GM21515 (cell line): ENCODE measurements around the gene PSME1.

Experiments used
- ATAC-seq: cut with Tn5 transposase; IDR thresholded peaks from one replicate; pipeline ENCODE4 v1.9.1; 2021; ENCODE audit not compliant: unreplicated experiment

PSME1 gene

DNA sequence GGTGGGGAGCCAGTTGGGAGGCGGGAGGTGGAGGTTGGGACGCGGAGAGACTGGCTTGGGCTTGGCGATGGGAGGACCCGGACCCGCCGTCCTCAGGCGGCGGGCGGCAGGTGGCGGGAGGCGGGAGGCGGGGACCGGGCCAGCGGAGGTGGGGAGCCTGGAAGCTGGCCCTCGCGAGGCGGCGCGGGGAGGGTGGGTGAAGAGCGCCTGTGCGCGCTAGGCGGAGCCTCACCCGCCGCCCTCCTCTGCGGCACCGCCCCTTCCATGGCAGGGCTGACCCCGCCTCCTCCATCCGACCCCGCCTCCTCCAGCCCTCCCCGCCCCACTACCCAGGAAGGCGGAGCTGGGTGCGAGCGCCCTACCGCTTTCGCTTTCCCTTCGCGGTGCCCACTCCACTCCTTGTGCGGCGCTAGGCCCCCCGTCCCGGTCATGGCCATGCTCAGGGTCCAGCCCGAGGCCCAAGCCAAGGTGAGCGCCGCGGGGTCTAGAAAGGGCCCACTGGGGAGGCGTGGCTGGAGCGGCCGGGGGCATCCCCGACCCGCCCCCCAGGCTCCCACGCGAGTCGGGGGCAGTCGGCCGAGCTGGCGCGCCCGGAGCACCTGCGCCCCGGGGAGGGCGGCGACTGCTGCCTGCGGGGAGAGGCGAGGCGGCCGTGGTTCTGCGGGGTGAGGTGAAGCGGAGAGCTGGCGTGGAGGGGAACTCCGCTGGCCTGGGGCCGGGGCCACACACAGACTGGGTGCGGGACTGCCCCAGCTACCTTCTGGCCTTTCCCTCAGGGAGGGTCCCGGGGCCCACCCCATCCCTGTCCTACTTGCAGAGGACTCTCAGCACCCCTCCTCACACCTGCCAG is at the start of gene PSME1:
Gene PSME1, plus strand, starts transcription at position 361 of the 850 bp plus-strand sequence. Its CDS starts 69 bp downstream, at position 430.
- peak; percentile 79 for ATAC-seq

DNA sequence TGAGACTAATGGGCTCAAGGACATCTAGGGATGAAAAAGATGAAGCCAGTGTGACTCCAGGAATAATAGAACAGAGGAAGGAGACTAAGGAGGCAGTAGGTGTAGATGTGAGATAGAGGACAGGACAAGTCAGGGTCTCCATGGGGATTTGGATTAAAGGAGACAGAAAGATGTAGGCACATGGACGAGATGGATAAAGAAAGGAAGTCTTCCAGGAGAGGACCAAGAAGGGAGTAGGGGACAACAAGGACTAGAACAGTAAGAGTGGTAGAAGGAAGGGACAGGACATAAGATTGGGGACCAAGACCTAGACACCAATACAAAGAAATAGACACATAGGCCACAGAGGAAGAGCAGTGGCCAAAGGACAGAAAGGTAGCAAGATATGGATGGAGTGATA is 49.0 kb upstream of the PSME1 start:
- ATAC-seq, result no peak

DNA sequence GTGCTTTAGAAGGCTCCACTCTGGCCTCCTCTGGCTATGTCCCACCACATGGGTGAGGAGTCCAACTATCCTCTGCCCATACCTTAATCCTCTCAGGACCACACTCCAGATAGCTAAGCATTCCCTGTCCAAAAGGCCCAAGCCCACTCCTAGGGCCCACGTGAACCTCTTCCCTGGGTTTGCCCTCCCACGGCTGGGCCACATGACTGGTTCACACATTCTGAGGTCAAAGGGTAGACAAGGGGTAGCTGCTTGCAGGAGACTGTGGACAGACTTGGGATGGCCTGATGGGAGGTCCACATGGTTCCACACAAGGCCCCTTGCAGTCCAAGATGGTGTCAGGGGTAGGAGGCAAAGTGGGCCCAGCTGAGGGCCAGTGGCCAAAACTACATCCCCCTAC is 47.9 kb upstream of the PSME1 start:
- no peak for ATAC-seq

DNA sequence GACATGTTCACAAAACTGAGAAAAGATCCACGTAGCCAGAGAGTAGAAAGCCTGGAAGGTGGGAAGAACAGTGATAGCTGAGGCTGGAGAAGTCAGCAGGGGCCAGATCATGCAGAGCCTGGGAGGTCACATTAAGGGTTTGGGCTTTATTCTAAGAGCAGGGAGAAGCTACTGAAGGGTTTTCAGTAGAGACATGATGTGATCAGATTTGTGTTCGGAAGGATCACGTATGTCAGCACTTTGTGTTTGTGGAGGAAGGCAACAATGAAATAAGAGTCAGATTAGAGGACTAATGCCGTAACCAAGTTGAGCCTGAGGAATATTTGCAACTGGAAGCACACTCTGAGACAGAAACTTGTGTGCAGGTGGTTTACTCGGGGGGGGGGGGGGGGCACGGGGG is 46.1 kb upstream of the PSME1 start:
- ATAC-seq, result no peak

DNA sequence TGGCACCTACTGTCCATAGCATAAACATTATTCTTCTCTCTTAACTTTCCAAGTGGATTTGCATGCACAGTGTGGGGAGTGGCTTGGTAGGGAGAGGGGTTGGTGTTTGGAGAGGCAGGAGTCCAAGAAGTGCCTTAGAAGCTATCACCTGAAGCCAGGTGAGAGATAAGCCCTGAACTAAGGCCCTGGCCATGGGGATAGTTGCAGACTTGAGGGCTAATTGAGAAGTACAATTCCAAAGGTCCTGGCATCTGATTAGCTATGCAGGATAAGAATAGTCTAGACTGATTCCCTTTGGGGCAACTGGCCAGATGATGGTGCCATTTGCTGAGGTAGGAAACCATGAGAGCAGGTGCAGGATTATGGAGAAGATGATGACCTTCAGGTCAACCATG is 43.9 kb upstream of the PSME1 start:
- no peak for ATAC-seq

DNA sequence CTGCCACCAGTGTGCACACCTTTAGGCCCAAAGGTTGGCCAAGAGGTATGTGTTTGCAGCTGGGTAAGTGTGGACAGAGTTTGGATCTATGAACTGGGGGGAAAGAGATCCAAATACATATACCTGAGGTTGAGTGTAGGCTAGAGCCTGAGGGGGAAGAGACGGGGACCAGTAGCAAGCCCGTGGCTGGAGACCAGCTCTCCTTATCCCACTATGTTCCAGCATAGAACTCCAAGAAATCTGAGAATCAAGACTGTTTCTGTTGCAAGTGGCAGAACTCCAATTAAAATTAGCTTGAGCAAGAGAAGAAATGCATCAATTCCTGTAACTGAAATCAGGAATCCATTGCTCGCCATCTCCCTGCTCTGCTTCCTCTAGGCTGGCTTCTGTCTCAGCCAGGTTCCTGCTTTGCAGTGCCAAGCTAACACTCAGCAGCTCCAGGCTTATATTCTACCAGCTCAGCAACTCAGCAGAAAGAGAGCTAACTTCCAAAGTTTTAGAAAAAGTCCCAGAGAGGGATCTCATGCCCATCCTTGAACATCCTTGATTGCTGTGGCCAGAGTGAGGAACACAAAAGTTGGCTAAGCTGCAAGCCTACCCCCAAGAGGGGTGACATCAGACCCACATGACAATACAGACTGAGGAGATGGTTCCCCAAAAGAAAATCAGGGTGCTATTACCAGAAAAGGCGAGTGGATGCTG is 43.3 kb upstream of the PSME1 start:
- ATAC-seq, result no peak

DNA sequence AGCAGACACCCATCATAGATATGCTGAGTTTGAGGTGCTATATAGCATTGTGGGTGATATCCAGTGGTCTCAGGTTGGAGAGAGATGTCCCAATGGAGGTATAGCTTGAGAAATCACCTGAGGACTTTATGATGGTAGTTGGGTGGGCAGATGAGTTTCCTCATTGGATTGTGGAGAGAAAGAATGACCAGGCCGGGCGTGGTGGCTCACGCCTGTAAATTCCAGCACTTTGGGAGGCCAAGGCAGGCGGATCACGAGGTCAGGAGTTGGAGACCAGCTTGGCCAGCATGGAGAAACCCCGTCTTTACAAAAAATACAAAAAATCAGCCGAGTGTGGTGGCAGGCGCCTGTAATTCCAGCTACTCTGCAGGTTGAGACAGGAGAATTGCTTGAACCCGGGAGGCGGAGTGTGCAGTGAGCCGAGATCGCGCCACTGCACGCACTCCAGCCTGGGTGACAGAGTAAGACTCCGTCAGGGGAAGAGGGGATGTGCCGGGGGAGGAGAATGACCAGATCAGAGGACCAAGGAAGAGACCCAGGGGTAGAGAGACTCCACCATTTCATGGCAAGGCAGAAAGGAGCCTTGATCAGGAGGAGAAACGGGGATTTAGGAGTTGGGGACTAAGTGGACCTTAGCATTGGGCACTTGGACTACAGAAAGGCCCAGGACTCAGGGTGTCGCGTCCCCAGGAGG is 42.6 kb upstream of the PSME1 start:
- no peak for ATAC-seq

DNA sequence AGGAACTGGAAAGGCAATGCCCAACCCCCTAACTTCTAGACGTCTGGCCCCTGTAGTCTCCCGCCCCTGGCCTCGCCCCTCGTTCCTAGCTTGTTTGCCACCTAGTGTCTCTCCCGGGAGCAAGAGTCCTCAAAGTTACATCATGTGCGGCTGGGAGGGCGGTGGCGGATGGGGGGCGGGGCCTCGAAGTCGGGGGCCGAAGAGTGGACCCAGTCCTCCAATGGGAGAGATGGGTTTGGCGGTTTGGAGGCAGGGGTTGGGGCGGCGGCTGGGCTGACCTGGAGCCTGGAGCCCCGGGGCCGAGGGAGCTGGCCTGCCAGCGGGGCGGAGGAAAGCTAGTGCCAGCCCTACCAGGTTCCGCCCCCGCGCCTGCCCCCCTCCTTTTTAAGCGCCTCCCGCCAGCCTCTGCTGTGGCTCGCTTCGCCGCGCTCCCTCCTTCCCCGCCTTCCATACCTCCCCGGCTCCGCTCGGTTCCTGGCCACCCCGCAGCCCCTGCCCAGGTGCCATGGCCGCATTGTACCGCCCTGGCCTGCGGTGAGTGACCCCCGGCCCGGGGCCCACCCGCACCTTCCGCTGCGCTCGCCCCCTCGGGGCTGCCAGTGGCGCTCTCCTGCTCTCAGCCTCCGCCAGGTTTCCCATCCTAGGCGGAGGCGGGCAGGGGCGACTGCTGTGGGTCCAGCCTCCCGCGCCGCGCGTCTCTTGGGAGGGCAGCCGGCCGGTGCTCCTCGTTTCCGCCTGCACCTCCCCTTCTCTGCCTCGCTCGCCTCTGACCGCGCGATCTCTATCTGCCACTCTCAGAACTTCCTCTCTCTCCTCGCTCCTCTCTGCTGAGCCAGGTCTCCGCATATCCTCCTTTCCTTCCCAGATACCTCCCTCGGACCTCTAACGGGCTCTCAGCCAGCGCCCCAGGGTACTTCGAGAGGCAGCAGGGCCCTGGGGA is 41.8 kb upstream of the PSME1 start, which contains the start of gene PCK2:
Gene PCK2, plus strand, starts transcription at position 411 of the 940 bp plus-strand sequence. Its CDS starts 95 bp downstream, at position 506.
- peak; percentile 41 for ATAC-seq

DNA sequence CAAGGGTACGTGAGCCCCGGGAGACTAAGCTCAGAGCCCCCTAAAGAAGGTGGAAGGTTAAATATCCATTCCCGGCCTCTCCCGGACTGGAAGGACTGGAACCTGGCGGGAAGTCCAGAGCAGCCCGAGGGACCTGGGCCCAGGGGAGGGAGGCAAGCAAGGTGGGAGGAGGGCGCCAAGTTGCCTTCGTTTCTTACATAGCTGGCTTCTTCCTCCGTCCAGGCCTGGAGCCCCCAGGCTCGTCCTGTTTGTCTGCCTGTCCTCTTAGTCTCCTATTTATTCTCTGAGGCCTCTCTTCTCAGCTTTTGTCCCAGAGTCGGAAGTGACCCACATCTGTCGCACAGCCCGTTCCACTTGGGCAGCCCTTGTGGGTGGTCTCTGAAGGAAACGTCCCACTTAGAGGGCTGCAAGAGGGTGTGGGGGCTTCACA is 41.1 kb upstream of the PSME1 start:
- no peak for ATAC-seq

DNA sequence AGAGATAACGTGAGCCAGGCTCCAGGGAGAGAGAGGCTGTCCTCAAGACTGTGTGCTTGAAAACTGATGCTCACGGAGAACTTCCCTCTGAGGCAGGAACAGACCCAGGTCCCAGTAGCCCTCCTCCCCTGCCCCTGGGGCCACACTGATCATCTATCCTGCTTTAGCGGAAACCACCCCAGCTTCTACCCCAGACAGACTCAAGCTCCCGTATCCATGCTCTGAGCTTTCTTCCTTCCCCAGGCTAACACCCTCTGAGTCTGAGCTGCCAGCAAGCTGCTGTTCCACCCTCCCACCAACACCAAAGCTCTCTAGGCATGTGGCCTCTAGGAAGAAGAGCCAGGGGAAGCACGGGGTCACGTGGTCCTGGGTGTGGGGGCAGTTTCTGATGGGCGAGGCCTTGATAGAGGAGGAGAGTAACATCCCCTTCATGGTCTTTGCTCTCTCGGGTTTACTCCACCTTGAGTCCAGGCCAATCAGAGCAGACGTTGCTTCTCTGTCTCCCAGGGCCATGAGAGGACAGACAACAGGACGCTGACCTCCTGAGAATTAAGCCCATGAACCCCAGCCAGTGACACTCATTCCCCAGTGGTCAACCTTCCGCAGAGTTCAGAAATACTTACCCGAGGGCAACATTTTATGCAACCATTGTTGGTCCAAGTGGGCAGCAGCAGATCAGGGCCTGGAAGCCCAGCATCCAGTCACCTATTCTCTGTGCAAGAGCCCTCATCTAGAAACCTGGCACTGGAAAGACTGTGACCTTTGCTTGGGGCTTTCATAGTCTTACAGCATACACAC is 40.5 kb upstream of the PSME1 start:
- ATAC-seq, result peak; percentile 60

DNA sequence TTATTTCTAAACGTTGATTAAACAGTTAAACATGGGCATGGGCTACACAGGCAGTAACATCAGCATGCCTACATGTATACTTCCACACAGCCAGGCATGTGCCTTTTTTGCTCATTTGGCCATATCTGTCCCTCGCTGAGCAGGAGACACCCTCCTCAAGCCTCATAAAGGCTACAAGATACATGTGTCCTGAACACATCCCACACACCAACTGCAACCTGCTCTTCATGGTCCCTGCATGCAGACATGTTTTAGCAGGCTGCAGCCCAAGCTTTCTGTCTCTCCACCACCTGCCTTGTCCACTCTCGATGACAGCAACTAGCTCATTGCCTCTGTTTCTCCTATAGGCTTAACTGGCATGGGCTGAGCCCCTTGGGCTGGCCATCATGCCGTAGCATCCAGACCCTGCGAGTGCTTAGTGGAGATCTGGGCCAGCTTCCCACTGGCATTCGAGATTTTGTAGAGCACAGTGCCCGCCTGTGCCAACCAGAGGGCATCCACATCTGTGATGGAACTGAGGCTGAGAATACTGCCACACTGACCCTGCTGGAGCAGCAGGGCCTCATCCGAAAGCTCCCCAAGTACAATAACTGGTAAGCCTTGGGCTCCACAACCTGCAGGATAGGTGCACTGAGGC is 39.3 kb upstream of the PSME1 start:
- ATAC-seq, result no peak

DNA sequence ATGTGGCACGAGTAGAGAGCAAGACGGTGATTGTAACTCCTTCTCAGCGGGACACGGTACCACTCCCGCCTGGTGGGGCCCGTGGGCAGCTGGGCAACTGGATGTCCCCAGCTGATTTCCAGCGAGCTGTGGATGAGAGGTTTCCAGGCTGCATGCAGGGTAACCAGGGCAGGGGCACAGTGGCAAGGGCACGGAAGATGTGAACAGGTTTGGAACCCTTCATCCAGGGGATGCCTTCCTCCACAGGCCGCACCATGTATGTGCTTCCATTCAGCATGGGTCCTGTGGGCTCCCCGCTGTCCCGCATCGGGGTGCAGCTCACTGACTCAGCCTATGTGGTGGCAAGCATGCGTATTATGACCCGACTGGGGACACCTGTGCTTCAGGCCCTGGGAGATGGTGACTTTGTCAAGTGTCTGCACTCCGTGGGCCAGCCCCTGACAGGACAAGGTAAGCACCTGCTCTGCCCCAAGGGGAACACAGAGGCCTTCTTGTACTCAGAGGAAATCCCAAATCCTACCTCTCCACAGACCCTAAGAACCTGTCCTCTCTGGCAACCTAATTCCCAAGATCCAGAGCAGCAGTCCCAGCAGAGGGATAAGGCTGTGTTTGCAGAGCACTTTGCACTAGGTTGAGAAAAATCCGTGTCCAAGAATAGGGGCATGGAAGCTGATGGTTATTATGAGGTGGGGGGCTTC is 37.6 kb upstream of the PSME1 start:
- no peak for ATAC-seq

DNA sequence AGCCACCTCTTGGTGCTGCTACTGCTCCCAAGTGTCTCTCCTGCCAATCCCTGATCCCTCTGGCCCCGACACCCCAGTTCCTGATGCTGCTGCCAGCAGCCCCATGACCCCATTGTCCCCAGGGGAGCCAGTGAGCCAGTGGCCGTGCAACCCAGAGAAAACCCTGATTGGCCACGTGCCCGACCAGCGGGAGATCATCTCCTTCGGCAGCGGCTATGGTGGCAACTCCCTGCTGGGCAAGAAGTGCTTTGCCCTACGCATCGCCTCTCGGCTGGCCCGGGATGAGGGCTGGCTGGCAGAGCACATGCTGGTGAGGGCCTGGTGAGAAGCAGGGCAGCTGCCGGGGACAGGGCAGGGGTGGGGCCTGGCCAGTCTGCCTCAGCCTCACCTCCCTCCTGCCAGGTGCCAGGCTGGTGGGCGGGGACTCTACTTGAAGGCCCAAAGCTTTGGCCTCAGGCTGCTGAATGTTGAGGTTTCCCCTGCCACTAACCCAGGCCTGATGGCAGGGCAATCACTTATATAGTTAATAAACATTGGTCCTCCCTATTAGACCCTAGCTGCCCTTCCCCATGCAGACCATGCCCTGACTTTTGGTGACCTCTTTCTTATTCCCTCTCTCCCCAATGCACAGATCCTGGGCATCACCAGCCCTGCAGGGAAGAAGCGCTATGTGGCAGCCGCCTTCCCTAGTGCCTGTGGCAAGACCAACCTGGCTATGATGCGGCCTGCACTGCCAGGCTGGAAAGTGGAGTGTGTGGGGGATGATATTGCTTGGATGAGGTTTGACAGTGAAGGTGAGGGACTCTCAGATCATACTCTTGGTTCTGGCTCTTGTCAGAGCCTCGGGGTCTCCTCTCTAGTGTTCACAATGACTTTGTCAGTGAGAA is 36.8 kb upstream of the PSME1 start:
- no peak for ATAC-seq

DNA sequence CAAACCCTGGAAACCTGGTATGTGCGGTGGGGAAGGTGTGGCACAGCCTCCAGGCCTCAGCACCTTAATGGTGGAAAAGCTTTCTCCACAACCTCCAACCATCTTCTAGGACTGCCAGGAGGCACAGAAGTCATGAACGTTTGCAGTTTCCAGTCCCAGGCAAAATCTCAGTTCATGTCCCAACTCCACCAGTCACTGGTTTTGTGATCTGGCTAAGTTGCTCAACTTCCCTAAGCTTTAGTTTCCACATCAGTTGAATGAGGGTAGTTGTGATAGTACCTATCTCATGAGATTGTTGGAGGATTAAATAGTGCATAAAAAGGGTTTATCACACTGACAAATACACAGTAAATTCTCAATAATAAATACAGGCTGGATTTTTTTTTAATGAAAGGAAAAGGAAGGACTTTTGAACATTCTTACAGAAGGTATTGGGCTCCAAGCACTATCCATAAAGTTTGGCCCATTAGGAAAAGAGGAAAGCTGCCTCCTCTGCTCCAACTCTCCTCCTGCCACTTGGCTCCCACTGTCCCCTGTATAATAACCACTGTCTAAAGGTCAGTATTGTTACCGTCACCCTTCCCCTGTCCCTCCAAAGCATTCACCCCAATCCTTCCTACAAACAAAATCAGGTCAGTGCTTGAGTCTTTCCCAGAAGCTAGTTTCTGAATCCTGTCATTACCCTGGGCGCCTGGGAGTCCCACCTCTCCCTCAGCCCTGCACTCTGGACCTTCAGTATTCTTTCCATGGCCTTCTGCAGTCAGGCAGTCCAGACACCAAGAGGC is 35.6 kb upstream of the PSME1 start:
- no peak for ATAC-seq

DNA sequence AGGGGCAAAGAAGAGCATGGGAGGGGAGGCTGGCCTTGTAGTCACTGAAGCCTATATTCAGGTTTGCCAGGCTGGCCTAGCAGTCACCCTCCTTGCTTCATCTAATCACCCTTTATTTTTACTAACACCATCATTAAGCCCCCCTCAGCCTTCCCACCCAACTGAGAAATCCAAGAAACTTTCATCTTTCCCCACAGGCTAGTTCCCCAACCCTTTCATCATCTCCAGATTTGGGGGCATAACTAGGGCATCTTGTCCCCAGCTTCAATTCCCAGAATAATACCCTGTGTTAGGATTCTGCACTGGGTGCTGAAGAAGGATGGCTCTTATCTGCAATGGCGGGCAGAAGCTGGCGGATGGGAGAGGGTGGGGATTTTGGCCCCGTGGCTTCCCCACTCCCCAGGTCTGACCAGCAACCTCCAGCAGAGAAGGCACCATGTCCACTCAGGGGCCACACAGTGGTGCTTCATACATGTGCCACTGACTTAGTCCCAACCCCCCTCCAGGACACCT is 35.0 kb upstream of the PSME1 start:
- ATAC-seq, result no peak

DNA sequence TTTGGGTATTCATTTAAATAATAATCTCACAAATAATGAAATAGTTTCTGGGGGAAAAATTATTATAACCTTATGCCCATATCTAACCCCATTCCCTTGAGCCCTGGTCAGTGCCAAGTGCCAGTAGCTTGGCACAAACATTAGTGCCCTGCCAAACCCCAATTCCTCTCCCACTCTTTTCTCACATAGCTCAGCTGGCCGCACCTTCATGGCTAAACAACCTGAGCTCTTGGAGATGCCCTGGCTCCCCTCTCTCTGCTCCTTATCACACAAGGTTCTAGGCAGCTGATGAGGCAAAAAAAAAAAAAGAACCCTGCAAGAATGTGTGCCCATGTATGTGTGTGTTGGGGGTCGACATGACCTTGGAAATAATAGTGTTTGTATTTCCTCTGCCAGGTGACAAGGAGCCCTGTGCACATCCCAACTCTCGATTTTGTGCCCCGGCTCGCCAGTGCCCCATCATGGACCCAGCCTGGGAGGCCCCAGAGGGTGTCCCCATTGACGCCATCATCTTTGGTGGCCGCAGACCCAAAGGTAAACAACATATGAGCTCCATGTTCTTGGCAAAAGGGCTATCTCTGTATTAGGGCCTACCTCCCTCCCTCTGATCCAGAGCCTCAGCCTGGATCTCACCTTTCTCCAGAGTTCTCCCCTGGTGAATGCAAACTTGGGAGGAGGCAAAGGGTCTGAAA is 33.5 kb upstream of the PSME1 start:
- no peak for ATAC-seq
